Cardiac fibroblast (primary cell): ENCODE results near the gene PXYLP1.

Source experiments
- DNase-seq, 2 donors: peaks; one replicate each; pipeline versions ENCODE4 v3.0.0 to v3.0.0-alpha.2; 2010; ENCODE audit warnings: low read depth in 2 of 2
- H3K4me3 ChIP-seq, 2 donors: replicated peaks in 1 of 2; 1 replicate in 1 of 2; 2 replicates in 1 of 2; pipeline ENCODE4 v1.5.1; 2011; ENCODE audit warnings: low read depth in 2 of 2, low read length in 2 of 2, mild to moderate bottlenecking in 2 of 2, moderate library complexity in 1 of 2
- TF ChIP-seq, protein P1 (sequence below): IDR thresholded peaks from one replicate; pipeline ENCODE4 v1.5.1; 2011; ENCODE audit warnings: low read depth, mild to moderate bottlenecking, low read length, inconsistent platforms

Gene PXYLP1

DNA sequence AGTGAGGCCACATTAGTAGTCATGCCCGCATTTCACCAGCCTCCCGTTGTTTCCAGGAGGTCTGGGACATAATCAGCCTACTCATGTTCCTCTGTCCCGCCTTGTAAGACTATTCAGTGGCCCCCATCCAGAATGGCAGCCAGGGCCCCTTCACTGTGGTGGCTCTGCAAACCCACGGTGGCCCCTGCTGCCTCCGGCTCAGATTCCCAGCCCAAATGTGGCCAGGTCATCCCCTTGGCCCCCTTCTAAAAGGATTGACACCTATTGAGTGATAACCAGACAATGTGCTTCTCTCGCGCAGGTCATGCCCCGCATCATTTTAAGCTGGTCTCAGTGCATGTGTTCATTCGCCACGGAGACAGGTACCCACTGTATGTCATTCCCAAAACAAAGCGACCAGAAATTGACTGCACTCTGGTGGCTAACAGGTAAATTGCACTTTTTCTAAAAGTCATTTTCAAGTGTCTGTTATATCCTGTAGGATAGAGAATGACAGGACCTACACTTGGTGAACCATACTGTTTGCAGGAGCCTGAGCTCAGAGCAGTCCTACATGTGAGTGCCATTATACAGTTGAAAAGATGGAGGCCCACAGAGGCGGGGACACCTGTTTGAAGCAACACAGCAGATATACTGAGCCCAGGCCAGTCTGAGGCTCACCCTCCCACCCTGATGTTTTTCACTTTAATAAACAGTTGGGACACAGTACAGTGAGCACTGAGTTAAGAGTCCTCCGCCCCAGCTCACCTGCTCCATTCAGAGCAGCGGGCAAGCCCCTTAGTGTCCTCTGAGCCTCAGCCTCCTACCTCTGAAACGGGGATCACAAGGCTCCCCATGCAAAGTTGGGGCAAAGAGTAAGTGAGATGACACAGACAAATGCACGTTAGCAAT is 47.7 kb downstream of the PXYLP1 start:
- TF ChIP-seq, protein P1, sequence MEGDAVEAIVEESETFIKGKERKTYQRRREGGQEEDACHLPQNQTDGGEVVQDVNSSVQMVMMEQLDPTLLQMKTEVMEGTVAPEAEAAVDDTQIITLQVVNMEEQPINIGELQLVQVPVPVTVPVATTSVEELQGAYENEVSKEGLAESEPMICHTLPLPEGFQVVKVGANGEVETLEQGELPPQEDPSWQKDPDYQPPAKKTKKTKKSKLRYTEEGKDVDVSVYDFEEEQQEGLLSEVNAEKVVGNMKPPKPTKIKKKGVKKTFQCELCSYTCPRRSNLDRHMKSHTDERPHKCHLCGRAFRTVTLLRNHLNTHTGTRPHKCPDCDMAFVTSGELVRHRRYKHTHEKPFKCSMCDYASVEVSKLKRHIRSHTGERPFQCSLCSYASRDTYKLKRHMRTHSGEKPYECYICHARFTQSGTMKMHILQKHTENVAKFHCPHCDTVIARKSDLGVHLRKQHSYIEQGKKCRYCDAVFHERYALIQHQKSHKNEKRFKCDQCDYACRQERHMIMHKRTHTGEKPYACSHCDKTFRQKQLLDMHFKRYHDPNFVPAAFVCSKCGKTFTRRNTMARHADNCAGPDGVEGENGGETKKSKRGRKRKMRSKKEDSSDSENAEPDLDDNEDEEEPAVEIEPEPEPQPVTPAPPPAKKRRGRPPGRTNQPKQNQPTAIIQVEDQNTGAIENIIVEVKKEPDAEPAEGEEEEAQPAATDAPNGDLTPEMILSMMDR: peak; percentile 58
- no peak overlapping the region for H3K4me3 ChIP-seq
- DNase-seq: peak; percentile 43 to 51

DNA sequence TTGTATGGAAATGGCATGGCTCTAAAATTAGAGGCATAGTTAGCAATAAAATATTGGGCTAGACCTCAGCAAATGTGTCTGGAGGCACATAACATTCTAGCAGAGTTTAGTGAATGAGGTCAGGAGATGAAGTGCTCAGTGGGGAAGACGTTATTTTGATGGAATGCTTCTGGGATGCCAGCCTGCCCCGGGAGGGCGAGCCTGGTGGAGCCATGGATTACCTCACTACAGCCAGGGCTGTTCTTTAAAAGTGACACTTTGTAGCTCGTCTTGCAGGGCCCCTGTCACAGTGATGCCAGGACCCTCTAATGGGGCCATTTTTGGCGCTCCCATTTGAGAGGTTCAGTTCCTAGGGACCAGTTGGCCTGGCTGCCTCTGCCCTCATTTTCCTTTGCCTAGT is 48.5 kb downstream of the PXYLP1 start:
- H3K4me3 ChIP-seq: no peak overlapping the region
- TF ChIP-seq, protein P1: no peak
- peak in 1 of 2 donors; percentile 28 for DNase-seq

DNA sequence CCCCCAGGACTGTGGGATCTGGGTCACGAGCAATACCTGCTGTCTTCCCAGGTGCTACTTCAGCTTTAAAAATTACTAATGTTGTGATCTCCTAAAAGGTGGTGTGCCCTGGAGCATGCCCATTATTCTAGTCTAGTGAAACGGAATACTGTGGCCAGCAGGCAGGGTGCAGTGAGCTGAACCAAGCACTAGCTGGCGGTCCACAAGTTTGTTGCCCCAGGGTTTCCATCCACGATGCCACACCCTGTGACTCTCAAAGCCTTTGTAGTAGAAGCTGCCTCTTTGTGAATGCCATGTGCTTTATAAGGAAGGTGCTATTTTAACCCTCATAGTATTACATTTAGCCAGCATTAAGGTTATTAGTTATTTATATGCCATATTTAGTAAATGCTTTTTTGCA is 49.1 kb downstream of the PXYLP1 start:
- TF ChIP-seq, protein P1: no peak
- no peak overlapping the region for H3K4me3 ChIP-seq
- no peak for DNase-seq

DNA sequence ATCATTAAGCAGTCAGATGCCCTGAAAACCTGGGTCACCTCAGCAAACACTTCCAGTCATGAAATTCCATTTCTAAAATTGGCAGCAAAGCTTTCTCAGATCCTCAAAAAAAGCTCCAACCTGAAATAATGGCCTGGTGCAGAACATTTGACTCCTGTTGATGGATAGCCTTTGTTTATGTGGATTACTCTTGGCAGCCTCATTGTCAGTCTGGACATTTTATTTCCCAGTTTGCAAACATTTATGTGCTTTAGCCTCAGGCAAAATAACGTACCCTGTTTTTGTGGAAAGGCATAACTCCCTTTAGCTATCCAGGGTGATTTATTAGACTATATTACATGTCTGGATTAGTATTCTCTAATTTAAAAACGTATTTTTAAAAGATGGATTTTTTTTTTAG is 53.9 kb downstream of the PXYLP1 start:
- TF ChIP-seq, protein P1: no peak

DNA sequence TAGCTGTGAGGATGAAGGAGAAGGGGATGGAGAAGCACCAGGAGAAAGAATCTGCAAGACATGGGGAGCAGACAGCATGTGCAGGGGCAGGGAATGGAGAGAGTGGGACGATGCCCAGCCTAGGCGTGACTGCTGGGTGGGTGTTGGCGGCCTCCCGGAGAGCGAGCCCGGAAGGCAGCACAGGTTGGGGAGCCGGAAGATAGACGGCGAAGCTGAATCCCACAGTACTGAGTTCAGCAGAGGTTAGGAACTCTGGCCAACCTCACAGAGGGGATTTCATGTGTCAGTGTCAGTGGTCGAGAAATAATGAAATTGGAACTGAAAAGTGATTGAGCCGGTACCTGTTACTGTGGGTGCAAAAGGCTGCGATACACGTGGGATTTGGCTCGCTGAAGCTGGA is 55.2 kb downstream of the PXYLP1 start:
- DNase-seq: no peak
- TF ChIP-seq, protein P1: no peak
- no peak overlapping the region for H3K4me3 ChIP-seq

More for the DNA sequence above, 53.9 kb downstream of the PXYLP1 start:
- no peak overlapping the region for H3K4me3 ChIP-seq
- no peak for DNase-seq

DNA sequence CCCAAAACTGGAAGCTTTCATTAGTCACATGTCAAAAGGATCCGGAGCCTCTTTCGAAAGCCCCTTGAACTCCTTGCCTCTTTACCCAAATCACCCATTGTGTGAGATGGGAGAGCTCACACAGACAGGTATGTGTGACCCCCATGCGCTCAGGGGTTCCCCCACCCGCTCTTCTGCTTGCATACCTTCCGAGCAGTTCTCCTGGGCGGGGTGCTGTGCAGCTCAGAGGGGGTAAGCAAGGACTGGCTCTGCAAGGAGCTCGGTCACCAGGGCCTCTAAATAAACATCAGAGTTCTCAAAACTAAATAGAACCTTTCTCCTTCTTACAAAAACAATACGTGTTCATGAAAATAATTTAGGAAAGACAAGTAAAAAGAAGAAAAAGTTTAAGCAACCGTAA is 55.7 kb downstream of the PXYLP1 start:
- no peak for DNase-seq
- no peak overlapping the region for H3K4me3 ChIP-seq
- TF ChIP-seq, protein P1: no peak
